Neural progenitor cell (in vitro differentiated cells): ENCODE measurements around the gene TRAIP. TPM values are rescaled to one million over a fixed set of nuclear protein-coding genes. Genes with fewer than 3 reads are reported as not detected.

Source experiments
- DNase-seq: peaks from one replicate; pipeline ENCODE4 v3.0.0-alpha.2; 2016; ENCODE audit warnings: low spot score
- H2AFZ ChIP-seq: fragments of 200-600 bp; sonication (generic); replicated peaks from 2 replicates; pipeline ENCODE4 v1.6.1; 2016; ENCODE audit warnings: antibody characterized with exemption
- H3F3A ChIP-seq: fragments of 200-600 bp; sonication (generic); 2 replicates; pipeline ENCODE4 v1.6.1; 2016; ENCODE audit warnings: antibody characterized with exemption, low read depth
- H3K27ac ChIP-seq: fragments of 200-600 bp; sonication (generic); 2 replicates; pipeline ENCODE4 v1.5.1; 2016; ENCODE audit warnings: mild to moderate bottlenecking
- H3K27me3 ChIP-seq: fragments of 200-600 bp; sonication (generic); 2 replicates; pipeline ENCODE4 v1.6.1; 2016; ENCODE audit warnings: mild to moderate bottlenecking, moderate library complexity
- H3K36me3 ChIP-seq: fragments of 200-600 bp; sonication (generic); 2 replicates; pipeline ENCODE4 v1.5.1; 2016
- H3K4me1 ChIP-seq: fragments of 200-600 bp; sonication (generic); 2 replicates; pipeline ENCODE4 v1.6.1; 2016; ENCODE audit warnings: mixed run types
- H3K4me2 ChIP-seq: fragments of 200-600 bp; sonication (generic); 2 replicates; pipeline ENCODE4 v1.6.1; 2016
- H3K4me3 ChIP-seq: fragments of 200-600 bp; sonication (generic); 2 replicates; pipeline ENCODE4 v1.5.1; 2016
- H3K79me2 ChIP-seq: fragments of 200-600 bp; sonication (generic); 2 replicates; pipeline ENCODE4 v1.6.1; 2016; ENCODE audit warnings: low read depth
- H3K9ac ChIP-seq: fragments of 200-600 bp; sonication (generic); 2 replicates; pipeline ENCODE4 v1.6.1; 2016
- H3K9me3 ChIP-seq: fragments of 200-600 bp; sonication (generic); 2 replicates; pipeline ENCODE4 v1.5.1; 2016; ENCODE audit warnings: low read depth
- H4K20me1 ChIP-seq: fragments of 200-600 bp; sonication (generic); 2 replicates; pipeline ENCODE4 v1.6.1; 2016; ENCODE audit warnings: low read depth
- H3K27ac Mint-ChIP-seq: 3 replicates; pipeline ENCODE4 v1.8.0; 2021; ENCODE audit warnings: mixed read lengths
- H3K27me3 Mint-ChIP-seq: 2 replicates; pipeline ENCODE4 v1.8.0; 2022; ENCODE audit warnings: low read depth, mild to moderate bottlenecking, inconsistent platforms, moderate library complexity, mixed read lengths; ENCODE audit not compliant: insufficient read depth
- H3K36me3 Mint-ChIP-seq: 3 replicates; pipeline ENCODE4 v1.8.0; 2021; ENCODE audit warnings: mixed read lengths
- H3K4me1 Mint-ChIP-seq: 3 replicates; pipeline ENCODE4 v1.8.0; 2021; ENCODE audit warnings: mixed read lengths
- H3K4me3 Mint-ChIP-seq: 3 replicates; pipeline ENCODE4 v1.8.0; 2021; ENCODE audit warnings: mild to moderate bottlenecking, moderate library complexity, mixed read lengths
- H3K9me3 Mint-ChIP-seq: 3 replicates; pipeline ENCODE4 v1.8.0; 2020; ENCODE audit warnings: mixed read lengths
- CTCF ChIP-seq: fragments of 200-600 bp; sonication (generic); IDR thresholded peaks from 2 replicates; pipeline ENCODE4 v1.5.1; 2017; ENCODE audit warnings: antibody characterized with exemption, mild to moderate bottlenecking
- EZH2 ChIP-seq: fragments of 200-600 bp; sonication (generic); IDR thresholded peaks from 2 replicates; pipeline ENCODE4 v1.6.1; 2017; ENCODE audit warnings: antibody characterized with exemption, mild to moderate bottlenecking, moderate library complexity
- EZH2phosphoT487 ChIP-seq: fragments of 200-600 bp; sonication (generic); IDR thresholded peaks from 2 replicates; pipeline ENCODE4 v1.6.1; 2017; ENCODE audit warnings: antibody characterized with exemption
- total RNA-seq: library from RNA; depleted of rRNA; stranded (reverse); fragments of >200 nt; gene quantifications from 2 replicates; pipeline ENCODE4 v1.2.3, GENCODE V29; 2015; ENCODE audit warnings: low replicate concordance

Gene TRAIP
- total RNA-seq, 1 donor from 2014 or later = 24.4 TPM

GRCh38 chr3:49842843-49843517 lies 13.4 kb downstream of the TRAIP start:
- Histone ChIP-seq H4K20me1 (no peaks in the 10 kb centered on the region), H3K4me2 (no peak overlapping the region), H3K9me3 (no peaks in the 10 kb centered on the region), H3K36me3 (no peaks in the 10 kb centered on the region), H3K27me3 (no peaks in the 10 kb centered on the region), H3K4me3 (no peak overlapping the region), H3K27ac (no peak overlapping the region), H2AFZ (no peak overlapping the region), H3K9ac (no peak overlapping the region), H3K79me2 (no peaks in the 10 kb centered on the region), H3F3A (no peaks in the 10 kb centered on the region), H3K4me1 (no peaks in the 10 kb centered on the region)
- Mint-ChIP-seq H3K36me3 (peaks cover 11% of the 10 kb centered on the region), H3K27me3 (peaks cover 6% of the 10 kb centered on the region), H3K27ac (no peak overlapping the region), H3K4me3 (no peak overlapping the region), H3K4me1 (peaks cover 5% of the 10 kb centered on the region), H3K9me3 (no peaks in the 10 kb centered on the region)
- no peak for DNase-seq
- no peak for TF ChIP-seq EZH2
- TF ChIP-seq CTCF = no peak
- TF ChIP-seq EZH2phosphoT487 = no peak

DNA sequence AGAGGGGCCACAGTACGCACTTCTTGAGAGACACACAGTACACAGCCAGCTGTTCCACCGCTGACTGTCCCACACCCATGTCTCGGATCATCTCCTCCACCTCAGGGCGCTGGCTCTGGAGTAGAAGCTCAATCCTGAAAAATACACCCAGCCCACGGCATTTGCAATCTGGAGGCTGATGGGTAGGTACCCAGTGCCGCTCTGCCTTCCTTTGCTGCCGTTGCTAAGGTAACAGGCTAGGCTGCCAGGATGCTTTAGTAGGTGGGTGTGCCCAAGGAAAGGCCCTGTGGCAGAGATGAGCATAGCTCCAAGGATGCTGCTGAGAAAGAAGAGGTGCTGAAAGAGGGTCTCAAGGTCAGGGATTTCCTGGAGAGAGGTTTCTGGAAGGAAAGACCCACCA lies 14.6 kb downstream of the TRAIP start:
- H4K20me1 ChIP-seq = no peaks in the 10 kb centered on the region
- no peak overlapping the region for H2AFZ ChIP-seq
- no peaks in the 10 kb centered on the region for H3K79me2 ChIP-seq
- no peak overlapping the region for H3K4me3 Mint-ChIP-seq
- no peaks in the 10 kb centered on the region for H3K9me3 ChIP-seq
- peaks cover 11% of the 10 kb centered on the region for H3K36me3 Mint-ChIP-seq
- no peaks in the 10 kb centered on the region for H3K36me3 ChIP-seq
- TF ChIP-seq EZH2phosphoT487 (no peak), EZH2 (no peak), CTCF (no peak)
- no peaks in the 10 kb centered on the region for H3F3A ChIP-seq
- H3K4me1 ChIP-seq = no peaks in the 10 kb centered on the region
- H3K27me3 Mint-ChIP-seq = peaks cover 6% of the 10 kb centered on the region
- H3K9ac ChIP-seq = no peak overlapping the region
- H3K27me3 ChIP-seq = no peaks in the 10 kb centered on the region
- H3K27ac ChIP-seq = no peak overlapping the region
- H3K4me3 ChIP-seq = no peak overlapping the region
- no peak for DNase-seq
- H3K4me2 ChIP-seq = no peak overlapping the region
- H3K4me1 Mint-ChIP-seq = peaks cover 5% of the 10 kb centered on the region
- no peaks in the 10 kb centered on the region for H3K9me3 Mint-ChIP-seq
- H3K27ac Mint-ChIP-seq = no peak overlapping the region

DNA sequence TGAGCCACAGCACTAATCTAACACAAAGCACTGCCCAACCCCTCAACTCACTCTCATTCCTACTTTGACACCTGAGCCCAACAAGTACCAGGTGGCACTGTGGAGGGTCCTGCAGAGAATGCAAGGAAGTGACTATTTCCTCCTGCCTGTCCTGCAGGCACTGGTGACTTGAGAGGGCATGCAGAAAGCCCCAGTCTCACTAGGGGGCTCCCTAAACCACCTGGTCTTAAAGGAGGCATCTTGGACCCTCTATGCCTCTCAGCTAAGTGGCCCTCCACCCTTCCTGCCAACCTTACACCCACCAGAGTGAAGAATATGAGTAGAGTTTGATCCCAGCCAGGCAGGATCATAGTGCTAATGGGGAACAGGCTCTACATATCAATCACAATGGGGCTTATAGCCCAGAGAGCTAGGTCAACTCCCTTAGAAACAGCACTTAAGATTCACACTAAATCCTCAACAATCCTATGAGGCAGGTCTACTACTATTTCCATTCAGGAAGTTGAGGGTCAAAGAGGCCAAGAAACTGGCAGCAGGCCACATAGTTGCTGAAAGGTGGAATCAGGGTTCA lies 15.2 kb downstream of the TRAIP start:
- Histone ChIP-seq H3K9ac (no peak overlapping the region), H3K4me3 (no peak overlapping the region), H2AFZ (no peak overlapping the region), H3K4me1 (no peaks in the 10 kb centered on the region), H3K27me3 (no peaks in the 10 kb centered on the region), H3K4me2 (no peak overlapping the region), H3K36me3 (no peaks in the 10 kb centered on the region), H3K27ac (no peak overlapping the region), H3K79me2 (no peaks in the 10 kb centered on the region), H3F3A (no peaks in the 10 kb centered on the region), H3K9me3 (no peaks in the 10 kb centered on the region), H4K20me1 (no peaks in the 10 kb centered on the region)
- Mint-ChIP-seq H3K36me3 (peaks cover 11% of the 10 kb centered on the region), H3K4me3 (no peak overlapping the region), H3K27me3 (peaks cover 6% of the 10 kb centered on the region), H3K4me1 (peaks cover 5% of the 10 kb centered on the region), H3K9me3 (no peaks in the 10 kb centered on the region), H3K27ac (no peak overlapping the region)
- TF ChIP-seq EZH2phosphoT487 (no peak), CTCF (peak; percentile 50)
- DNase-seq = peak; percentile 45
